ENCODE measurements around the gene GRIK3.

GRIK3 gene

DNA sequence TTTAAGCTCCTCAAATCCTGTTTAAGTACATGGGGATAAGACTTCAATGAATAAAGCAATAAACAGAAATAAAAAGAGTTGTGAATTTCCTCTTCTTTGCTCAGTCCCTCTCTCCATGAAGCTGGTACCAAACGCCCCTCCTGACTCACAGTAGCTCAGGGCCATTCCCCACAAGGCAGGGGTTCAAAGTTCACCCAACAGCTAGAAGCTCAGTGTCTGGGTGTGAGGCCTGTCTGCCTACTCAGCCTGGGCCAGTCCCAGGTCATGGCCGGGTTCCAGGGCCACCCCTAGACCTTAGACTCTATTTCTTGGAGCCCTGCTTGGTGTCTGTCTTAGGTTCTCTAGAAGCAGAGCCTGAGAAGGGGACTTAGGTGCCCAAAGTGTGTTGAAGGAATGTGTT is 251.5 kb downstream of the GRIK3 start:
- H3K4me3 ChIP-seq (replicated peaks; ENCODE audit: low read depth, low read length), result no peak overlapping the region
- TF ChIP-seq CTCF (IDR thresholded peaks at IDR 0.05; ENCODE audit: low read depth, low read length, missing control alignments), result no peak
- no peak for DNase-seq (ENCODE audit: extremely low read depth, low read depth)

- no peak for DNase-seq (ENCODE audit: extremely low read depth, low read depth)
- H3K4me3 ChIP-seq (replicated peaks; ENCODE audit: low read depth, low read length), result no peak overlapping the region
- TF ChIP-seq CTCF (IDR thresholded peaks at IDR 0.05; ENCODE audit: low read depth, low read length, missing control alignments), result no peak
Observed at GRCh38 chr1:36782085-36782484, 252.2 kb downstream of the GRIK3 start.

- DNase-seq (ENCODE audit: extremely low read depth, low read depth), result no peak
- no peak overlapping the region for H3K4me3 ChIP-seq (replicated peaks; ENCODE audit: low read depth, low read length)
- no peak for TF ChIP-seq CTCF (IDR thresholded peaks at IDR 0.05; ENCODE audit: low read depth, low read length, missing control alignments)
Observed at GRCh38 chr1:36781098-36781497, 253.2 kb downstream of the GRIK3 start.

DNA sequence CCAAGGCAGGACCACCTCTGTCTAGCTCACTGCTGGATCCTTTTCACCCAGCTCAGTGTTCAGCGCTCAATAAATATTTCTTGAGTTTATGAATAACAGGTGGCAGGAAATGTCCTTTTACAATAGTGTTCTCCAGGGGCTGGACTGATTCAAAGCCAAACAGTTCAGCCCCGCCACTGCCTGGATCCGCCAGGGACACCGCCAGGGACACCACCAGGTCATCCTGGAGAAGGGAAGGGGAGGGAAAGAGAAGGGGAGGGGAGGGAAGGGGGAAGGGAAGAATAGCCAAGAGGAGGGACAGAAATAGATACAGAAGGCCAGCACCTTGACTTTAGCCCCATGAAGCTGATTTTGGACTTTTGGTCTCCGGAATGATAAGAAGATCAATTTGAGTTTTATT is 255.6 kb downstream of the GRIK3 start:
- DNase-seq (ENCODE audit: extremely low read depth, low read depth), result no peak
- no peak for TF ChIP-seq CTCF (IDR thresholded peaks at IDR 0.05; ENCODE audit: low read depth, low read length, missing control alignments)

DNA sequence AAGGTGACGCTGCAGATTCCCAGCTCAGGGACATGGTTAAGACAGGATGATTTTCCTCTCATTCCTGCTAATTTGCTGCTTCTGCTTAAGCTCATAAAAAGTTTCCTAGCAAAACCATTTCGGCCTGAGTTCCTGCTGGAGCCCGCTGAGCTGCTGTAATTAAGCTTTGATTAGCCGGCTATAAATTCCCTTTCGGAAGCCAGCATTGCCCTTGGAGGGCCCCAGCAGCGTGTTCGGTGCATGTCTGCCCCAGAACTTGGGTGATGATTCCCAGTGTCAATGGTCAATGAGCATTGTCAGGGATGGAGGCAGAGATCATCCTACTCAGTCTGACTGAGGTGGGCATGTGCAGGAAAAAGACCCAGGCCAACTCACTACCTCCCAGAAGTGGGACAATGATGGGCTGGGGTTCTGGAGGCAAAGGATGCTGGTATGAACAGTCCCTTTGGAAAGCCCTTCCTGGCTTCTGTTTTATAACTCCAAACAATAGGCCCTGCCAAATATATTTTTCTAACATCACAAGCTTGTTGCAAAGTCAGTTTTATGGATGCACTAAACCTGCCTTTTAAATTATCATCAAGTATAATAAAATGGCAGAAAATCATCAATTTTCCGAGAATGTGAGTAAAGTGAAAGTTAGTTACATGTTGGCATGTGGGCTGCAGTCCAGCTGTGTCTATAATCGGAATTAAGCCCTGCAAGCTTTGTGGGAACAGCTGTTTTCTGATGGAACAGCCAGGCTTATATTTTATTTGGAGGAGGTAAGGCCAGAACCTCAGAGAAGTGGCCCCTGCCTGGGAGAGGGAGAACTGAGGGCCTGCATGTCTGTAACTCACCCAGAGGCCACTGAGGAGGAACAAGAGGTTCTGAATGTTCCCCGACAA is 257.1 kb downstream of the GRIK3 start:
- no peak for DNase-seq (ENCODE audit: extremely low read depth, low read depth)
- no peak overlapping the region for H3K4me3 ChIP-seq (replicated peaks; ENCODE audit: low read depth, low read length)
- TF ChIP-seq CTCF (IDR thresholded peaks at IDR 0.05; ENCODE audit: low read depth, low read length, missing control alignments), result no peak

More for the DNA sequence above, 255.6 kb downstream of the GRIK3 start:
- no peak overlapping the region for H3K4me3 ChIP-seq (replicated peaks; ENCODE audit: low read depth, low read length)

DNA sequence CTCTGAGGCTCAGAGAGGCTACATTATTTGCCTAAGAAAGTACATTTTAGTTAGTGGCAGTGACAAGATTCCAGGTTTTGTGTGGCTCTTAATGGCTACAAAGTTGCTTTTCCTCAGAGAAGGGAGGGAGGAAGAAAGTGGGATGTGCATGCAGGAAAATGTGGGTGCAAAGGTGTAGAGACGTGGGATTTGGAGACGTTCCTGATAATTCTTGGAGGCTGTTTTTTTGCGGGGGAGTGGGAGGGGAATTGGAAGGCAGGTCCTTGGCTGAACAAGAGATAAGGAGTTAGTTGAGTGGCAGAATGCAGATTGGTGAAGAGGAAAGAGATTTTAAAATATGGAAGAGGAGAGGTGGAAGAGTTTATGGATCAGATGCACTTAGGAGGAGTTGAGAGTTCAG is 258.1 kb downstream of the GRIK3 start:
- no peak overlapping the region for H3K4me3 ChIP-seq (replicated peaks; ENCODE audit: low read depth, low read length)
- DNase-seq (ENCODE audit: extremely low read depth, low read depth), result no peak
- TF ChIP-seq CTCF (IDR thresholded peaks at IDR 0.05; ENCODE audit: low read depth, low read length, missing control alignments), result no peak
